Astrocyte of the spinal cord (primary cell): ENCODE measurements around the gene ZNF791.

Source experiments
- DNase-seq: peaks from one replicate; pipeline ENCODE4 v3.0.0; 2011; ENCODE audit warnings: low read depth, low spot score
- H3K4me3 ChIP-seq: 2 replicates; pipeline ENCODE4 v1.5.1; 2011; ENCODE audit warnings: low read depth, mild to moderate bottlenecking, low read length, moderate library complexity
- CTCF ChIP-seq: IDR thresholded peaks from 2 replicates; pipeline ENCODE4 v1.5.1; 2012; ENCODE audit warnings: low read depth, mild to moderate bottlenecking, low read length, inconsistent platforms
- in situ Hi-C: cut with HindIII; loops from 2 replicates; pipeline ENCODE4 v1.10.0; 2017; ENCODE audit warnings: low sequenced_read_pairs

The ZNF791 gene

GRCh38 chr19:12665281-12665573 is 54.5 kb downstream of the ZNF791 start:
- in situ Hi-C loops, result no loop called here
- DNase-seq, result no peak
- no peak for TF ChIP-seq CTCF
- H3K4me3 ChIP-seq, result no peak overlapping the region

GRCh38 chr19:12665671-12666264 is 55.0 kb downstream of the ZNF791 start:
- TF ChIP-seq CTCF, result no peak
- DNase-seq, result no peak
- in situ Hi-C loops, result no loop called here
- H3K4me3 ChIP-seq, result peak overlapping the region; percentile 82

GRCh38 chr19:12666265-12667048 is 55.7 kb downstream of the ZNF791 start, which contains the start of the genes MAN2B1 and WDR83:
MAN2B1 (minus strand) TSS chr19:12666742; CDS start chr19:12666701, 41 bp downstream.
WDR83 (plus strand) TSS chr19:12666807; CDS start chr19:12669791, 2,984 bp downstream.
- no peak for TF ChIP-seq CTCF
- H3K4me3 ChIP-seq, result peak within 1 kb of the TSS; percentile 82
- DNase-seq, result peak; percentile 72
- in situ Hi-C loops, result no loop called here

- in situ Hi-C loops, result no loop called here
- no peak overlapping the region for H3K4me3 ChIP-seq
- DNase-seq, result no peak
- no peak for TF ChIP-seq CTCF
Measured at GRCh38 chr19:12667731-12668302, 57.1 kb downstream of the ZNF791 start.

- no peak for TF ChIP-seq CTCF
- H3K4me3 ChIP-seq, result peak overlapping the region; percentile 88
- in situ Hi-C loops, result no loop called here
Measured at GRCh38 chr19:12668346-12668745, 57.6 kb downstream of the ZNF791 start.

GRCh38 chr19:12668932-12669269 is 58.2 kb downstream of the ZNF791 start:
- peak overlapping the region; percentile 88 for H3K4me3 ChIP-seq
- DNase-seq, result peak; percentile 39
- no peak for TF ChIP-seq CTCF
- in situ Hi-C loops, result no loop called here

More at GRCh38 chr19:12668346-12668745, 57.6 kb downstream of the ZNF791 start:
- DNase-seq, result no peak
